Prostate gland (tissue), 2 donors: ENCODE data around the gene KCNC1.

ENCODE experiments used
- CTCF ChIP-seq, 4 experiments: fragments of 200-600 bp in 2 of 4; fragments of 450-650 bp in 2 of 4; sonication (generic) in 2 of 4; IDR thresholded peaks; 1 replicate in 3 of 4; 2 replicates in 1 of 4; pipeline ENCODE4 v1.5.1; 2016 to 2019; ENCODE audit warnings: antibody characterized with exemption in 4 of 4, mild to moderate bottlenecking in 2 of 4, moderate library complexity in 2 of 4
- POLR2A ChIP-seq: fragments of 450-650 bp; IDR thresholded peaks from one replicate; pipeline ENCODE4 v1.6.1; 2016; ENCODE audit warnings: antibody characterized with exemption, mild to moderate bottlenecking
- POLR2AphosphoS5 ChIP-seq: sonication (generic); formaldehyde crosslinking; IDR thresholded peaks from one replicate; pipeline ENCODE4 v1.6.1; 2017; ENCODE audit warnings: antibody characterized with exemption

GRCh38 chr11:17722000-17722643 lies 12.5 kb upstream of the KCNC1 start:
- no peak for TF ChIP-seq CTCF (IDR thresholded peaks at IDR 0.05)
- TF ChIP-seq POLR2A = no peak
- no peak for TF ChIP-seq POLR2AphosphoS5
